GOT3 (cell line): ENCODE data around the gene PPP3R1.
"Not testable (repeated sequence)": the region's sequence is repeated elsewhere in the genome, so short reads cannot be mapped to it uniquely, and the experiment has no call there.

Experiments
- DNase-seq: peaks from one replicate; lab custom pipeline; 2025; ENCODE audit warnings: mixed read lengths; lab: John Stamatoyannopoulos, UW

Gene PPP3R1

GRCh38 chr2:68188831-68189230 lies 63.5 kb downstream of the PPP3R1 start:
- no peak for DNase-seq

- no peak for DNase-seq
These were observed 65.0 kb downstream of the PPP3R1 start for GRCh38 chr2:68187329-68187728.

- no peak for DNase-seq
These were observed 66.7 kb downstream of the PPP3R1 start for GRCh38 chr2:68185541-68186164.

- no peak for DNase-seq
These were observed 69.4 kb downstream of the PPP3R1 start for GRCh38 chr2:68182902-68183301.

GRCh38 chr2:68178954-68179627 lies 73.2 kb downstream of the PPP3R1 start:
- DNase-seq: no peak

GRCh38 chr2:68178432-68178831 lies 73.9 kb downstream of the PPP3R1 start:
- no peak for DNase-seq

GRCh38 chr2:68177541-68177940 lies 74.8 kb downstream of the PPP3R1 start:
- DNase-seq: no peak

- no peak for DNase-seq
These were observed 75.7 kb downstream of the PPP3R1 start for GRCh38 chr2:68176657-68177056.

- not testable (repeated sequence) for DNase-seq
These were observed 77.1 kb downstream of the PPP3R1 start for GRCh38 chr2:68175210-68175609.

- no peak for DNase-seq
These were observed 79.2 kb downstream of the PPP3R1 start for GRCh38 chr2:68172990-68173700.

GRCh38 chr2:68172521-68172920 lies 79.8 kb downstream of the PPP3R1 start:
- DNase-seq: no peak

GRCh38 chr2:68171684-68172083 lies 80.6 kb downstream of the PPP3R1 start:
- DNase-seq: no peak

GRCh38 chr2:68171146-68171545 lies 81.2 kb downstream of the PPP3R1 start:
- DNase-seq: no peak

GRCh38 chr2:68169308-68169707 lies 83.0 kb downstream of the PPP3R1 start:
- DNase-seq: no peak

GRCh38 chr2:68167186-68167585 lies 85.1 kb downstream of the PPP3R1 start:
- DNase-seq: no peak

GRCh38 chr2:68163641-68164040 lies 88.7 kb downstream of the PPP3R1 start:
- DNase-seq: no peak

GRCh38 chr2:68158134-68158447 lies 94.2 kb downstream of the PPP3R1 start:
- no peak for DNase-seq

GRCh38 chr2:68157402-68158133 lies 94.8 kb downstream of the PPP3R1 start, which contains the start of gene PNO1:
PNO1 (plus strand) TSS chr2:68157888; CDS start chr2:68157935, 47 bp downstream.
- DNase-seq: peak; percentile 89

- peak; percentile 44 for DNase-seq
These were observed 95.3 kb downstream of the PPP3R1 start for GRCh38 chr2:68157002-68157401.

GRCh38 chr2:68156419-68156818 lies 95.9 kb downstream of the PPP3R1 start:
- DNase-seq: no peak

GRCh38 chr2:68155618-68156017 lies 96.7 kb downstream of the PPP3R1 start:
- no peak for DNase-seq

GRCh38 chr2:68152681-68153347 lies 99.5 kb downstream of the PPP3R1 start:
- DNase-seq: no peak
